Measurements from ENCODE around the gene NDC1. TPM values are rescaled to one million over a fixed set of nuclear protein-coding genes. Genes with fewer than 3 reads are reported as not detected.

Gene NDC1, protein sequence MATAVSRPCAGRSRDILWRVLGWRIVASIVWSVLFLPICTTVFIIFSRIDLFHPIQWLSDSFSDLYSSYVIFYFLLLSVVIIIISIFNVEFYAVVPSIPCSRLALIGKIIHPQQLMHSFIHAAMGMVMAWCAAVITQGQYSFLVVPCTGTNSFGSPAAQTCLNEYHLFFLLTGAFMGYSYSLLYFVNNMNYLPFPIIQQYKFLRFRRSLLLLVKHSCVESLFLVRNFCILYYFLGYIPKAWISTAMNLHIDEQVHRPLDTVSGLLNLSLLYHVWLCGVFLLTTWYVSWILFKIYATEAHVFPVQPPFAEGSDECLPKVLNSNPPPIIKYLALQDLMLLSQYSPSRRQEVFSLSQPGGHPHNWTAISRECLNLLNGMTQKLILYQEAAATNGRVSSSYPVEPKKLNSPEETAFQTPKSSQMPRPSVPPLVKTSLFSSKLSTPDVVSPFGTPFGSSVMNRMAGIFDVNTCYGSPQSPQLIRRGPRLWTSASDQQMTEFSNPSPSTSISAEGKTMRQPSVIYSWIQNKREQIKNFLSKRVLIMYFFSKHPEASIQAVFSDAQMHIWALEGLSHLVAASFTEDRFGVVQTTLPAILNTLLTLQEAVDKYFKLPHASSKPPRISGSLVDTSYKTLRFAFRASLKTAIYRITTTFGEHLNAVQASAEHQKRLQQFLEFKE
- total RNA-seq = 10 to 100 TPM in 2 of 4 donors, 1 to 10 TPM in 2; 6.0 to 15.1 (median 11.9) TPM

DNA sequence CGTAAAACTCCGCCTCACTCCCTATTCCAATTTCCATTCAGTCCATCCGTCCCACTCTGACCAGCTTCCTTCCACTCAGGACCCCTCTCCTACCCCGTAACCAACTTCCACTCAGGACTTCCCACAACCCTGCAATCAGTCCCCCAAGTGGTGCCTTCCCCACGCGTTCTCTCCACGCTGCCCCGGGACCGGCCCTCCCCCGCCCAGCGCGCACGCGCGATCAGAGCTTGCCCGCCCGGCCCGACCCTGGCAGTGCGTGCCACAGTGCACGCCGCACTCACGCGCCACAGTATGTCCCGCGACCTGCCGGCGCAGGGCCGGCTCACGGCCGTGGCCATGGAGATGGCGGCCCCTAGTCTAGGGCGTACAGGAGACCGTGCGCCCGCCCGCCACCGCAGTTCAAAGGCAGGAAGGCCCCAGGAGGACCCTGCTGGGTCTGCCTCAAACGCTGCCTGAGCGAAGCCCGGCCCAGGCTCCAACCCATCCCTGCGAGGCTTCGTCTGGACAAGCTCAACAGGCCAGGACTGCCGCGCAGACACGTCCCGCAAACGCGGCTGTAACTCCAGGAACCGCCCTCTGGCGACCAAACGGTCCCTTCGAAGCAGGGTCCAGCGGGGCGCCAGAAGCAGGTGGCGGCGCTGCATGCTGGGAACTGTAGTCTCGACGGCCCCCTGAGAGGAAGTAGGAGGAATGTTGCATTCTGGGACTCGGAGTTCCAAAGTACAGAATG lies at the start of gene NDC1:
TSS of gene NDC1 (minus strand) at position 373 of the 730 bp plus-strand sequence. CDS start at position 338, 35 bp downstream.
- TF ChIP-seq, protein P1, sequence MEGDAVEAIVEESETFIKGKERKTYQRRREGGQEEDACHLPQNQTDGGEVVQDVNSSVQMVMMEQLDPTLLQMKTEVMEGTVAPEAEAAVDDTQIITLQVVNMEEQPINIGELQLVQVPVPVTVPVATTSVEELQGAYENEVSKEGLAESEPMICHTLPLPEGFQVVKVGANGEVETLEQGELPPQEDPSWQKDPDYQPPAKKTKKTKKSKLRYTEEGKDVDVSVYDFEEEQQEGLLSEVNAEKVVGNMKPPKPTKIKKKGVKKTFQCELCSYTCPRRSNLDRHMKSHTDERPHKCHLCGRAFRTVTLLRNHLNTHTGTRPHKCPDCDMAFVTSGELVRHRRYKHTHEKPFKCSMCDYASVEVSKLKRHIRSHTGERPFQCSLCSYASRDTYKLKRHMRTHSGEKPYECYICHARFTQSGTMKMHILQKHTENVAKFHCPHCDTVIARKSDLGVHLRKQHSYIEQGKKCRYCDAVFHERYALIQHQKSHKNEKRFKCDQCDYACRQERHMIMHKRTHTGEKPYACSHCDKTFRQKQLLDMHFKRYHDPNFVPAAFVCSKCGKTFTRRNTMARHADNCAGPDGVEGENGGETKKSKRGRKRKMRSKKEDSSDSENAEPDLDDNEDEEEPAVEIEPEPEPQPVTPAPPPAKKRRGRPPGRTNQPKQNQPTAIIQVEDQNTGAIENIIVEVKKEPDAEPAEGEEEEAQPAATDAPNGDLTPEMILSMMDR (IDR thresholded peaks at IDR 0.05; ENCODE audit: low read depth) = no peak

DNA sequence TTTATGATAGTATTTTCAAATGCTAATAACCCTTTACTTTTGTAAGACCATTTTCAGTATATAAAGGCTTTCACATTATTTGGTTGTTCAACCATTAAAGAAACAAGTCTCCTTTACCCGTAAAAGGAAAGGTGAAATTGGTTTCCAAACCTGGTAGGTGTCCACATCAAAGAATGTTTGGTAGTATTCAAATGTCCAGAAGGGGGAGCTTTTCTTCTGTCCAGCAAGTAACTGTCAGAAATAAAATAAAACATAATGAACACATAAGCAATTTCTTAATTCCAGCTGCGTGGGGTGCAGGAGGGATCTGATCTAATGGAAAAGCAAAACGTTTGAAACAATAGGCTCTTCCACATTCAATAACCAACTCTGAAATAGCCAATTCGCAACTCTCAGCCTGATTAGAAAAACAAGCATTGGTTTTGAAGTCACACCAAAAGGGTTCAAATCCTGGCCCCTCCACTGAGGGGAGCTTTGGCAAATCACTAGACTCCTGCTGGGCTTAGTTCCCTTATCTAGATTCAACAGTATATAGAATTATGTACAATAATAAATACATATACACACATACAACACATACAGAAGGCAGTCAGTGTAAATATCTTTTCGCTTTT lies 40.5 kb upstream of the NDC1 start:
- TF ChIP-seq, protein P1 (IDR thresholded peaks at IDR 0.05; ENCODE audit: low read depth) = no peak

DNA sequence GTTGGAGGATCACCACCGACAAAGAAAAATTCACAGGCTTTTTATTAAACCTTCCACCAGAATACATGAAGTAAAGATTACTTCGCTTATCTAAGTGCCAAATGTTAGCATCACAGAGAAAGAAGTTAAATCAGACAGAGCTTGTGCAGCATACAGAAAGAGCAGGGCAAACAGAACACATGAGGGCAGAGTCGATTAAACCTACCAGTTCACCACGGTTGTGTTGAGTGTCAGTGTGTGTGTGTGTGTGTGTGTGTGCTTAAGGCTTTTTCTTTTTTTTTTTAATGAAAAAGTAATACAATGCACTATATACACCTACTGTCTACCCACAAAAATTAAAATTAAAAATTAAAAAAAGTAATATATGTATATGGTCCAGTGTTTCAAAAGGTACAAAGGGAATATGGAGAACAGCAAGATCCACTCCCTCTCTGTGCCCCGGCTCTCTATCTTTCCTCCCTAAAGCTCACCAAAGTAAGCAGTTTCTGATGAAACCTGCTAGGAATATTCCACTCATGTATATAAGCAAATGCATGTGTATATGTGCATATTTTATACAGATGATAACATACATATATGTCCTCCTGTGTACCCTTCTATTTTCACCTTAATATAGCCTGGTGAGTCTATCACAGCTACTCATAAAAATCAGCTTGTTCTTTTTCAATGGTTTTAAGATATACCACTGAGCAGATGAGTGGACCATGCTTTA lies 33.8 kb upstream of the NDC1 start:
- TF ChIP-seq, protein P1 (IDR thresholded peaks at IDR 0.05; ENCODE audit: low read depth) = no peak

DNA sequence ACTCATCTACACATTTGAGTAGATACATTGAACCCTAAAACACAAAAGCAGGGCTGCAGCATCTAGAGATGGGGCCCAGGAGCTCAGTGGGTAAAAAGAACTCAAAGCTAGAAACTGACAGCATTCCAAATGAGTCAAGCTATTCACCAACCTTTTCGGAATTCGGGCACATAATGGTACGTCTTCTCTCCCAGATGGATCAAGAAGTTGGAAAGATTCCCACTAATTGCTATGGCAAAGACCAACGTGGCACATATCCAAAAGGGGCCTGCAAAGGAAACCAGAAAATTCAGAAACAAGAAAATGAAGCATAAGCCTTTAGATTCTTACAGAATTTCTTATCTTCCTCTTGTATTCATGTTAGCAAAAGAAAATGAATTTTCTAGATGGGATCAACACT lies 33.1 kb upstream of the NDC1 start:
- TF ChIP-seq, protein P1 (IDR thresholded peaks at IDR 0.05; ENCODE audit: low read depth) = no peak

DNA sequence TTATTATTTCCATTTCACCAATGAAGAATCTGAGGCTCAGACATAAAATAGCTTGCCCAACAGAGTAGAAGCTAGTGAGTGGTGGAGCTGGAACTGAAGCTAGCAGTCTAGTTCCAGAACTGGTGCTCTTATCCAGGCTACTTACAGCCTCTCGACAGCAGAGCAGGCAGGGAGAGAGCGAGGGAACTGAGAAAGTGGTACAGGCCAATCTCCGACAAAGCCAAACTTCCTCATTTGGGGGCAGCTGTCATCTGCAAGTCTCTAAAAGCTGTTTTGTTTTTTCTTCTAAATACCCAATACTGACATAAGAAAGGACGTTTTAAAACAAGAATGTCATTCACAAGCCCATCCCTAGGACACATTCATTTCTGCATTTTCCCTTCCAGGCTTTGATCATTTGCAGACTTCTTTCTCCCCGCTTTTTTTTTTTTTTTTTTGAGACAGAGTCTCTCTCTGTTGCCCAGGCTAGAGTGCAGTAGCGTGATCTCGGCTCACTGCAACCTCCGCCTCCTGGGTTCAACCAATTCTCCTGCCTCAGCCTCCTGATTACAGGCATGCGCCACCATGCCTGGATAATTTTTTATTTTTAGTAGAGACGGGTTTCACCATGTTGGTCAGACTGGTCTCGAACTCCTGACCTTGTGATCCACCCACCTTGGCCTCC lies 31.5 kb upstream of the NDC1 start:
- TF ChIP-seq, protein P1 (IDR thresholded peaks at IDR 0.05; ENCODE audit: low read depth) = no peak

DNA sequence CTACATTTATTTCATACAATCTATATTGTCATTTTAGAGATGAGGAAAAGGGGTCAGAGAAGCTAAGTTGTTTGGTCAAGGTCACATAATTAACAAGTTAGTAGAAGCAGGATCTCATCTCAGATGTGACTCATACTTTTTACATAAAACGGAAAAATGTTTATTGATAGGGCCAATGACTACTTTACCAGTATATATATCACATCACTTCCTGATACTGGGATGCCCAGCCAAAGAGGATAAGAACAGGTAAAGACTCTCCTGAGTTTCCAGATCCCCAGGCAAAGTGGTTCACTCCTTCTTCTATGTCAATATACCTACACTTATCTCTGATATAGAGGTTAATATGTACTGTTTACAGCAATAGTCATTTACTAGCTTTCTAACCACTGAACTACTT lies 30.5 kb upstream of the NDC1 start:
- TF ChIP-seq, protein P1 (IDR thresholded peaks at IDR 0.05; ENCODE audit: low read depth) = no peak

Data from subcutaneous adipose tissue (tissue), 4 donors.